ENCODE measurements around the gene KIAA0319L. TPM values are rescaled to one million over a fixed set of nuclear protein-coding genes. Genes with fewer than 3 reads are reported as not detected.

KIAA0319L gene
- total and polyA plus RNA-seq, 2 donors (not counting 3 experiments of a cell fraction or from before 2014, with no cell fraction given): 31.4 to 43.4 TPM

DNA sequence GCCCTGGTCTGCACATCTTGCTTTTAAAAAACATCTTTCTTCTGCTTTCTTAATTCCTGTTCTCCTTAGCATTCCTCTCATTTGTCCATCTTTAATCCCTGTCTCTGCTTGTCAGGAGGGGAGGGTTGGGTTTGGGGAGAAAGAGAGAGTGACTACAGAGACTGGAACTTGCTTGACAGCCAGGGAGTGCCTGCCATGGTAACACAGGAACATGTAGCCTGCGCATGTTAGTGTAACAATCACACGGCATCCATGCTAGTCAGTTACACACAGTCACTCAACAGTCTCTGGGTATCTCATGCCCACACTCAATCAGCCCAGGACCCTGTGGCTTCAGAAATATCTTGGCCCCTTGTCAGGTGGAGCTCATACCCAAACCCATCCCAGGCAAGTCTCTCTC, 15.1 kb upstream of the KIAA0319L start:
- no peaks in the 10 kb centered on the region for H3K79me2 ChIP-seq (ENCODE audit: control insufficient read depth, insufficient read depth, low read length)
- dilution Hi-C loops (cut with MboI; ENCODE audit: extremely low pct_ligation_motif_present, low sequenced_read_pairs) (no loop called here), intact Hi-C loops (cut with micrococcal nuclease) (no loop called here)
- no peaks in the 10 kb centered on the region for H3K36me3 ChIP-seq (ENCODE audit: control insufficient read depth in 2 of 2, extremely low read depth in 1 of 2, insufficient read depth in 2 of 2, low read length in 2 of 2)
- peaks cover 6% of the 10 kb centered on the region for H3K4me1 ChIP-seq (ENCODE audit: control insufficient read depth, extremely low read depth, insufficient read depth, low read length)
- ChIA-PET CTCF (interaction anchor here (0.7 to 4.5 kb wide), 9 partner anchors 7 to 201 kb away, joined by 3 to 67 read pairs (median 7); partner anchors contain the start of gene CLSPN), POLR2A (no interaction called here)
- no TSS peak for BruUV-seq (replicated peaks)
- TF ChIP-seq POLR2A (IDR thresholded peaks at IDR 0.05; ENCODE audit: low read depth, low read length): no peak
- no peak for TF ChIP-seq EZH2 (IDR thresholded peaks at IDR 0.05; ENCODE audit: borderline replicate concordance, low read depth, low read length, severe bottlenecking)
- no peak for TF ChIP-seq MYC (IDR thresholded peaks at IDR 0.05; ENCODE audit: low read depth, low read length)
- TF ChIP-seq CTCF (IDR thresholded peaks at IDR 0.05; ENCODE audit: extremely low read depth in 1 of 2, insufficient read depth in 1 of 2, low read depth in 1 of 2, low read length in 2 of 2): no peak
- TF ChIP-seq GATA2 (IDR thresholded peaks at IDR 0.05; ENCODE audit: insufficient read depth, insufficient read length, low read depth, low read length): no peak
- no peak for TF ChIP-seq MAX (IDR thresholded peaks at IDR 0.05; ENCODE audit: insufficient read depth, insufficient read length)
- no peak for TF ChIP-seq POLR2AphosphoS5 (IDR thresholded peaks at IDR 0.05; ENCODE audit: insufficient read depth, low read depth, low read length)
- no peak for TF ChIP-seq FOS (IDR thresholded peaks at IDR 0.05; ENCODE audit: borderline replicate concordance, insufficient read depth, low read length)
- no peak for TF ChIP-seq JUN (IDR thresholded peaks at IDR 0.05; ENCODE audit: borderline replicate concordance, insufficient read depth, insufficient read length, low read depth)
- no peaks in the 10 kb centered on the region for H3K9me3 ChIP-seq (replicated peaks; ENCODE audit: control insufficient read depth, insufficient read depth, low read length)
- H3K4me3 ChIP-seq (replicated peaks in 1 of 3; ENCODE audit: insufficient read depth in 1 of 3, low read depth in 1 of 3, low read length in 3 of 3): no peak overlapping the region
- H3K4me2 ChIP-seq (ENCODE audit: insufficient read depth, low read length): no peak overlapping the region
- H3K9me1 ChIP-seq (replicated peaks; ENCODE audit: control insufficient read depth, extremely low read depth, insufficient read depth, low read length): no peaks in the 10 kb centered on the region
- no peak overlapping the region for H2AFZ ChIP-seq (ENCODE audit: low read depth, low read length)
- peaks cover 43 to 63% of the 10 kb centered on the region in 2 experiments for H3K27me3 ChIP-seq (ENCODE audit: control insufficient read depth in 2 of 2, insufficient read depth in 2 of 2, low read length in 2 of 2)
- no peaks in the 10 kb centered on the region for H4K20me1 ChIP-seq (replicated peaks; ENCODE audit: control insufficient read depth, extremely low read depth, insufficient read depth, low read length)
- FAIRE-seq: no peak
- no peak overlapping the region for H3K27ac ChIP-seq (ENCODE audit: insufficient read depth, low read depth, low read length)
- DNase-seq (ENCODE audit: low read depth, low spot score): no peak
- H3K9ac ChIP-seq (replicated peaks; ENCODE audit: extremely low read depth, insufficient read depth, low read length): no peak overlapping the region
